T-cell (primary cell): ENCODE results near the gene OR1M1. TPM values are rescaled to one million over a fixed set of nuclear protein-coding genes. Genes with fewer than 3 reads are reported as not detected.
"Not testable (repeated sequence)": the region's sequence is repeated elsewhere in the genome, so short reads cannot be mapped to it uniquely, and the experiment has no call there.

Experiments
- ATAC-seq, 4 experiments: fragments of 200-7000 bp in 3 of 4; fragments of 150-1000 bp in 1 of 4; cut with Tn5 transposase; replicated peaks in 1 of 4; 1 replicate in 3 of 4; 2 replicates in 1 of 4; pipeline ENCODE4 v1.10.0; 2021; ENCODE audit warnings: moderate library complexity in 3 of 4, mild to moderate bottlenecking in 2 of 4, moderate number of reproducible peaks in 1 of 4
- CTCF ChIA-PET, 2 donors: fragments of 300-600 bp; sonication (Branson Sonifier 250); formaldehyde crosslinking; loops; one replicate each; lab custom pipeline; 2022; ENCODE audit warnings: antibody characterized with exemption in 2 of 2; lab: Charles Lee
- POLR2A ChIA-PET, 2 donors: fragments of 300-600 bp; sonication (Branson Sonifier 250); formaldehyde crosslinking; loops; one replicate each; lab custom pipeline; 2022; ENCODE audit warnings: antibody characterized with exemption in 2 of 2; lab: Charles Lee
- DNase-seq, 35 experiments: peaks; one replicate each; pipeline versions ENCODE4 v3.0.0 to v3.0.0-alpha.2; 2013 to 2023
- H3K27ac ChIP-seq: one replicate; pipeline ENCODE4 v1.5.1; 2013; ENCODE audit warnings: low read length
- H3K27me3 ChIP-seq, 2 experiments: replicated peaks in 1 of 2; 1 replicate in 1 of 2; 2 replicates in 1 of 2; pipeline versions ENCODE4 v1.6.1 to v1.7.0; 2013; ENCODE audit warnings: low read length in 1 of 2, mixed read lengths in 1 of 2; ENCODE audit not compliant: control insufficient read depth in 2 of 2, insufficient read depth in 2 of 2; ENCODE audit errors: extremely low read depth in 1 of 2
- H3K36me3 ChIP-seq, 2 donors: 1 replicate in 1 of 2; 2 replicates in 1 of 2; pipeline versions ENCODE4 v1.6.1 to v1.7.0; 2013; ENCODE audit warnings: low read length in 1 of 2; ENCODE audit not compliant: control insufficient read depth in 2 of 2, insufficient read depth in 1 of 2; ENCODE audit errors: extremely low read depth in 1 of 2
- H3K4me1 ChIP-seq, 2 experiments: 1 replicate in 1 of 2; 2 replicates in 1 of 2; pipeline versions ENCODE4 v1.6.1 to v1.7.0; 2013; ENCODE audit warnings: low read length in 2 of 2, mixed read lengths in 1 of 2; ENCODE audit not compliant: insufficient read depth in 2 of 2, control insufficient read depth in 1 of 2; ENCODE audit errors: extremely low read depth in 1 of 2
- H3K4me3 ChIP-seq, 2 donors: 1 replicate in 1 of 2; 2 replicates in 1 of 2; pipeline versions ENCODE4 v1.5.1 to v1.7.0; 2013; ENCODE audit warnings: mild to moderate bottlenecking in 2 of 2, low read length in 1 of 2, moderate library complexity in 1 of 2; ENCODE audit not compliant: control insufficient read depth in 1 of 2; ENCODE audit errors: extremely low read depth in 1 of 2
- H3K9me3 ChIP-seq: 2 replicates; pipeline ENCODE4 v1.7.0; 2013
- H3K27ac Mint-ChIP-seq, 2 donors: one replicate each; pipeline ENCODE4 v1.8.0; 2020 to 2021; ENCODE audit warnings: mild to moderate bottlenecking in 2 of 2, mixed read lengths in 2 of 2
- H3K27me3 Mint-ChIP-seq, 2 donors: one replicate each; pipeline ENCODE4 v1.8.0; 2021 to 2022; ENCODE audit warnings: mixed read lengths in 2 of 2
- H3K36me3 Mint-ChIP-seq: one replicate; pipeline ENCODE4 v1.8.0; 2021; ENCODE audit warnings: mixed read lengths
- H3K4me1 Mint-ChIP-seq, 3 donors: one replicate each; pipeline ENCODE4 v1.8.0; 2020 to 2022; ENCODE audit warnings: mixed read lengths in 3 of 3, mild to moderate bottlenecking in 1 of 3
- H3K4me3 Mint-ChIP-seq, 3 donors: one replicate each; pipeline ENCODE4 v1.8.0; 2020 to 2022; ENCODE audit warnings: mild to moderate bottlenecking in 3 of 3, mixed read lengths in 3 of 3, moderate library complexity in 3 of 3
- H3K9me3 Mint-ChIP-seq, 3 donors: one replicate each; pipeline ENCODE4 v1.8.0; 2020 to 2022; ENCODE audit warnings: mixed read lengths in 3 of 3
- WGBS: methylation state at CpG from one replicate; pipeline ENCODE4 v1.1.5; 2013; ENCODE audit warnings: missing lambda C conversion rate; ENCODE audit not compliant: insufficient coverage; 5-methylcytosine and 5-hydroxymethylcytosine counted together
- total RNA-seq, 35 experiments: library from RNA in 6 of 35; stranded (reverse) in 6 of 35; fragments of 120-200 nt in 1 of 35; gene quantifications; one replicate each; pipeline versions ENCODE4 v1.2.1 to v1.2.4 and lab custom pipeline; 2013 to 2026

Gene OR1M1
- total RNA-seq, 5 donors from 2014 or later (not counting 1 experiment from before 2014, with no cell fraction given) = not detected

DNA sequence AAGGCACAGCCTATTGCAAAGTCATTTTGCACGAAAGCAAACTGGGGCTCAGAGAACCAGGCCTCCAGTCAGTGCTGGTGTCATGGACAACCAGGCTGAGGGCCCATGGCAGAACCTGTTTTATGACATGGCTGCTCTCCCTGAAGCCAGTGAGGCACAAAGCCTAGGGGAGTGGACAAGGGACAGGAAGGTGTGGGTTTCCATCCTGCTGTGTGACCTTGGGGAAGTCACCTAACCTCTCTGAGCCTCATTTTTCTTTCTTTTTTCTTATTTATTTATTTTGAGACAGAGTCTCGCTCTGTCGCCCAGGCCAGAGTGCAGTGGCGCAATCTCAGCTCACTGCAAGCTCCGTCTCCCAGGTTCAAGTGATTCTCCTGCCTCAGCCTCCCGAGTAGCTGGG is 15.1 kb upstream of the OR1M1 start:
- H3K27ac Mint-ChIP-seq, H3K4me3 ChIP-seq, H3K36me3 ChIP-seq, CTCF ChIA-PET, H3K27me3 Mint-ChIP-seq, H3K9me3 ChIP-seq, H3K9me3 Mint-ChIP-seq, ATAC-seq, H3K4me3 Mint-ChIP-seq, DNase-seq, H3K4me1 Mint-ChIP-seq, H3K4me1 ChIP-seq, POLR2A ChIA-PET, H3K27ac ChIP-seq, H3K27me3 ChIP-seq, H3K36me3 Mint-ChIP-seq: not testable (repeated sequence)
- 94% methylated on average over 4 of the region's 6 CpGs for WGBS

DNA sequence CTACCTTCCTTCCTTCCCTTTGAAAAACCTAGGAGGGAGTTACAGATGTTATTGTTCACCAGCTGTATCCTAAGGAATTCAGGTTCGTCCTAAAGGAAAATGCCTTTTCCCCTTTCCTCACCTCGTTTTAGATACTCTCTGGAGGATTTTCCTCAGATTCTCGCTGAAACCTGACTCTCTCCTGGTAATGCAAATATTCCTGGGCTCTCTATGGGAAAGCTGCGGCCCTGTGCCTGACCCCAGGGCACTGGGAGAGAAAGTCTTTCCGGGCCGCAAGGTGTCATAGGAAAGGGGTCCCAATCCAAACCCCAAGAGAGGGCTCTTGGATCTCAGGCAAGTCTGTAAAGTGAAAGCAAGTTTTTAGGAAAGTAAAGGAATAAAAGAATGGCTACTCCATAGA is 13.1 kb upstream of the OR1M1 start:
- Mint-ChIP-seq H3K9me3 (no peaks in the 10 kb centered on the region), H3K27ac (no peak overlapping the region), H3K27me3 (no peaks in the 10 kb centered on the region), H3K36me3 (no peaks in the 10 kb centered on the region), H3K4me3 (no peak overlapping the region), H3K4me1 (no peaks in the 10 kb centered on the region)
- no peak for ATAC-seq
- H3K27me3 ChIP-seq = no peaks in the 10 kb centered on the region
- no peak for DNase-seq
- WGBS = 20% methylated on average over 2 of the region's 6 CpGs
- no peak overlapping the region for H3K27ac ChIP-seq
- ChIA-PET POLR2A (no interaction called here), CTCF (no interaction called here)
- no peaks in the 10 kb centered on the region for H3K9me3 ChIP-seq
- H3K4me1 ChIP-seq = no peaks in the 10 kb centered on the region
- no peaks in the 10 kb centered on the region for H3K36me3 ChIP-seq
- no peak overlapping the region for H3K4me3 ChIP-seq

DNA sequence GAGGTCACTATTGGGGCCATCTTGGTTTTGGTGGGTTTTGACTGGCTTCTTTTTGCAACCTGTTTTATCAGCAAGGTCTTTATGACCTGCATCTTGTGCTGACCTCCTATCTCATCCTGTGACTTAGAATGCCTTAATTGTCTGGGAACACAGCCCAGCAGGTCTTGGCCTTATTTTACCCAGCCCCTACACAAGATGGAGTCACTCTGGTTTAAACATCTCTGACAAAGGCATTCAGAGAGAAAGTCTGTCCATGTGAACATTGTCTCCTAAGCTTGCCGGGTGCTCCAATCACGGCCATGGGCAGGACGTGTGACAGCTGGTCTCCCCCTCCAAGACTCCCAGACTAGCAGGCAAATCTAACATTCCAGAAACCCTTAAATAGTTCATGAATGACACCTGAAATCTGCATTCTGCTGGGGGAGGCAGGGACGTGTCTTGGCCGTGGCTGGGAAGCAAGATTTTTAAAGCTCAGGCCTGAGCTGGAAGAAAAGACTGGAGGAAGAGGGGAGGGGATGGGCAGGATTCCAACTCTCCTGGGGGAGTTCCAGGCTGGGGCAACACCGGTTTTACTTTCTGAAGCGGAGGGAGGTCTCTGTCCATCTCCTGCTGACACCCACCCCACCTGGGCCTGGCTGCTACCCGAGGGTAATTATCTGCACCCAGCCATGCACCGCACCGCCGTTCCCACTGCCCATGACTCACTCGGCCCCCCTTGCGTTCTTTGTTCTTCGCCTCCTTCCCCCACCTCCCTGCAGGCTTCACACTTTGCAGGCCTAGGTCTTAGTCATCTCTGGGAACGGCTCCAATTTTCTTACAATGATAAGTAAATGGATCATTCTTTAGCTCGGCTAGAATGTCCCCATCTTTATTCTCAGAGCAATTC is 11.6 kb upstream of the OR1M1 start:
- DNase-seq (no peak), ATAC-seq (no peak)
- H3K9me3 ChIP-seq = no peaks in the 10 kb centered on the region
- no peaks in the 10 kb centered on the region for H3K27me3 Mint-ChIP-seq
- no peak overlapping the region for H3K27ac ChIP-seq
- peaks cover 0 to 6% (median 0%) of the 10 kb centered on the region in 3 donors for H3K4me1 Mint-ChIP-seq
- ChIA-PET POLR2A (no interaction called here), CTCF (interaction anchor here in 1 of 2 donors (0.6 kb wide), 1 partner anchor 508 kb away, joined by 6 read pairs; no protein-coding TSS in a partner anchor)
- H3K36me3 Mint-ChIP-seq = no peaks in the 10 kb centered on the region
- no peak overlapping the region for H3K4me3 ChIP-seq
- H3K36me3 ChIP-seq = no peaks in the 10 kb centered on the region
- no peak overlapping the region for H3K4me3 Mint-ChIP-seq
- WGBS = 69% methylated on average over 10 of the region's 16 CpGs
- H3K27me3 ChIP-seq = peaks cover 0 to 3% of the 10 kb centered on the region in 2 experiments
- no peaks in the 10 kb centered on the region for H3K9me3 Mint-ChIP-seq
- H3K4me1 ChIP-seq = peaks cover 0 to 6% of the 10 kb centered on the region in 2 experiments
- no peak overlapping the region for H3K27ac Mint-ChIP-seq

DNA sequence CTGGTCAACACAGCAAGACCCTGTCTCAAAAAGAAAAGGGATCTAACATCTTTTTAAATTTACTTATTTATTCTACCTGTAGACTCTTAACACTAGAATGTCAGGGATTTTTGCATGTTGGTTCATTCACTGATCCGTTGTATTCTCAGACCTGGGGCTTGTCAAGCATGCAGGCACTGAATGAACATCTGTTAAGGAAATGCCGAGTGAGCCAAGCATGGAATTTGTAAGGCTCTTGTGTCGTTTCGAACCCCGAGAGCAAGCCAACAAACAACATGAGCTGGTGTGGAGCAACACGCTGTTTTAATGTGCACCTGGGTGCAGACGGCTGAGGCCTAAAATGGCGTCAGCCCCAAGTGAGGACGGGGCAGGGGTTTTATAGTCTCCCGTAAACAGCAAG is 10.0 kb upstream of the OR1M1 start:
- peaks cover 0 to 6% (median 0%) of the 10 kb centered on the region in 3 donors for H3K4me1 Mint-ChIP-seq
- H3K4me3 Mint-ChIP-seq = no peak overlapping the region
- ATAC-seq (no peak), DNase-seq (no peak)
- no peaks in the 10 kb centered on the region for H3K9me3 Mint-ChIP-seq
- H3K27ac Mint-ChIP-seq = no peak overlapping the region
- Histone ChIP-seq H3K27ac (no peak overlapping the region), H3K36me3 (no peaks in the 10 kb centered on the region), H3K9me3 (no peaks in the 10 kb centered on the region), H3K4me1 (peaks cover 0 to 6% of the 10 kb centered on the region in 2 experiments), H3K4me3 (no peak overlapping the region), H3K27me3 (peaks cover 0 to 3% of the 10 kb centered on the region in 2 experiments)
- no peaks in the 10 kb centered on the region for H3K27me3 Mint-ChIP-seq
- CTCF ChIA-PET = no interaction called here
- POLR2A ChIA-PET = no interaction called here
- WGBS = 85% methylated on average over 10 of the region's 10 CpGs
- H3K36me3 Mint-ChIP-seq = no peaks in the 10 kb centered on the region

DNA sequence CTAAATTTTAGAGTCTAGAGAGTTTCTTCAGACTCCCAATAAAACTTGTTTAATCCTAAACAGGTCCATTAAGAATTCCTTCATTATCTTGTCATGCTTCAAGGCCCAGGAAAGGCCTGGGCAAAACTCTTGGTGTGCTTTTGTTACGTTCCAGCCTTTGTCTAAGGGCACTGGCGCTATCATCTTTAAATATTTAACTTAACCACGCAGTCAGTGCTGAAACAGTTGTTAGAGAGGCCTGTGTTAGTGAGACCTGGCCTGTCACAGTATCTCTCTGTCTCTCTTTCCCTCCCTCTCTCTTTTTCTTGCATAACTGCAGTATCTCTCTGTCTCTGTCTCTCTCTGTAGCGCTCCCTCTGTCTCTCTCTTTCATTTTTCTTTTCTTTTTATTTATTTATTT is 8.2 kb upstream of the OR1M1 start:
- ChIA-PET CTCF (interaction anchor here in 1 of 2 donors (0.6 kb wide), 1 partner anchor 425 kb away, joined by 3 read pairs; no protein-coding TSS in a partner anchor), POLR2A (no interaction called here)
- no peak for DNase-seq
- Mint-ChIP-seq H3K9me3 (no peaks in the 10 kb centered on the region), H3K27ac (no peak overlapping the region), H3K27me3 (no peaks in the 10 kb centered on the region), H3K4me3 (no peak overlapping the region), H3K36me3 (no peaks in the 10 kb centered on the region), H3K4me1 (peaks cover 0 to 6% (median 0%) of the 10 kb centered on the region in 3 donors)
- no peak for ATAC-seq
- Histone ChIP-seq H3K27me3 (peaks cover 0 to 5% of the 10 kb centered on the region in 2 experiments), H3K27ac (no peak overlapping the region), H3K4me1 (peaks cover 0 to 6% of the 10 kb centered on the region in 2 experiments), H3K9me3 (no peaks in the 10 kb centered on the region), H3K36me3 (no peaks in the 10 kb centered on the region), H3K4me3 (no peak overlapping the region)
- WGBS = no CpG with 5 or more reads among the region's 4 CpGs

DNA sequence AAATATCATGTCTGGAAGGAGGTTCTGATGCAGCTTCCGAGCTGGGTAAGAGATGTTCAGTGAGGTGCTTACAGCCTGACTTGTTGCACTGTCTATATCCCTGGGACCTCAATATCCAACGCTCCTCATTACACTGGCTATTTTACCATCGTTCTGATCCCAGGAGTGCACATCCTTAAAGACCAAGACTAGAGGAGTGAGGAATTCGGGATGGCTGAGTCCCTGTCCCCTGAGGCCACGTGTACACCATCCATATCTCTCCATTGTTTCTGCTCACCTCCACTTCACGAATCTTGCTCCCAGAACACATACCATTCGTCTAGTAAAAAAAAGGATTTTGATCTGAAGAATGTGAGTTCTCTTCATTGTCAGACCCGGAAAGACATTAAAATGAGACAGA is 20.5 kb downstream of the OR1M1 start, which contains the start of gene OR7G2:
TSS of gene OR7G2 (minus strand) at position 101 of the 400 bp plus-strand sequence. CDS start 4,232 bp downstream, outside the sequence.
- Mint-ChIP-seq H3K4me3 (no peak within 1 kb of the TSS), H3K4me1 (no peaks in the 10 kb centered on the region), H3K36me3 (no peaks in the 10 kb centered on the region), H3K27me3 (peaks cover 19 to 32% of the 10 kb centered on the region in 2 donors), H3K27ac (no peak within 1 kb of the TSS), H3K9me3 (no peaks in the 10 kb centered on the region)
- H3K9me3 ChIP-seq = no peaks in the 10 kb centered on the region
- no peaks in the 10 kb centered on the region for H3K4me1 ChIP-seq
- POLR2A ChIA-PET = no interaction called here
- ATAC-seq = no peak
- no peak for DNase-seq
- no peak within 1 kb of the TSS for H3K4me3 ChIP-seq
- H3K27me3 ChIP-seq = peaks cover 0 to 22% of the 10 kb centered on the region in 2 experiments
- CTCF ChIA-PET = no interaction called here
- H3K27ac ChIP-seq = no peak within 1 kb of the TSS
- WGBS = no CpG with 5 or more reads among the region's 8 CpGs
- no peaks in the 10 kb centered on the region for H3K36me3 ChIP-seq
